GM10248 (cell line): Measurements from ENCODE around the gene OTUD4.

Experiments
- CTCF ChIA-PET: fragments of 300-600 bp; sonication (Branson Sonifier 250); formaldehyde crosslinking; extraction: SDS; loops from one replicate; lab custom pipeline; 2021; ENCODE audit warnings: antibody characterized with exemption; lab: Yijun Ruan, JAX
- POLR2A ChIA-PET: fragments of 350-650 bp; sonication (Branson Sonifier 250); formaldehyde crosslinking; extraction: SDS; loops from one replicate; lab custom pipeline; 2020; ENCODE audit warnings: antibody characterized with exemption; lab: Yijun Ruan, JAX
- DNase-seq: peaks from one replicate; pipeline ENCODE4 v3.0.0; 2012; ENCODE audit errors: extremely low spot score
- CTCF ChIP-seq: IDR thresholded peaks from 2 replicates; pipeline ENCODE4 v1.5.1; 2012; ENCODE audit warnings: mild to moderate bottlenecking, low read depth; ENCODE audit errors: extremely low read depth, missing control alignments, control extremely low read depth

The OTUD4 gene

GRCh38 chr4:145216535-145216934 lies 36.1 kb upstream of the OTUD4 start:
- POLR2A ChIA-PET, result no interaction called here
- no peak for DNase-seq
- peak; percentile 40 for TF ChIP-seq CTCF
- CTCF ChIA-PET, result interaction anchor here (1.1 to 3.7 kb wide), 12 partner anchors 11 to 401 kb away, joined by 3 to 29 read pairs (median 7); partner anchors contain the start of gene MMAA

- DNase-seq, result no peak
- TF ChIP-seq CTCF, result no peak
- CTCF ChIA-PET, result interaction anchor here (1.9 kb wide), 1 partner anchor 404 kb away, joined by 6 read pairs; no protein-coding TSS in a partner anchor
- POLR2A ChIA-PET, result no interaction called here
Observed at GRCh38 chr4:145213245-145213644, 32.9 kb upstream of the OTUD4 start.

GRCh38 chr4:145207934-145208333 lies 27.5 kb upstream of the OTUD4 start:
- TF ChIP-seq CTCF, result no peak
- DNase-seq, result no peak
- POLR2A ChIA-PET, result interaction anchor here (0.7 kb wide), 1 partner anchor 411 kb away, joined by 4 read pairs; no protein-coding TSS in a partner anchor
- CTCF ChIA-PET, result interaction anchor here (1.3 kb wide), 2 partner anchors 9 to 11 kb away, joined by 3 to 8 read pairs; no protein-coding TSS in a partner anchor

GRCh38 chr4:145203410-145203809 lies 23.0 kb upstream of the OTUD4 start:
- ChIA-PET CTCF (no interaction called here), POLR2A (no interaction called here)
- DNase-seq, result no peak
- TF ChIP-seq CTCF, result no peak

GRCh38 chr4:145200366-145200765 lies 20.0 kb upstream of the OTUD4 start:
- no peak for DNase-seq
- ChIA-PET POLR2A (no interaction called here), CTCF (interaction anchor here (1.8 kb wide), 1 partner anchor 17 kb away, joined by 4 read pairs; no protein-coding TSS in a partner anchor)
- TF ChIP-seq CTCF, result no peak

- ChIA-PET POLR2A (no interaction called here), CTCF (interaction anchor here (0.9 to 2.3 kb wide), 6 partner anchors 8 to 410 kb away, joined by 3 to 8 read pairs (median 4); no protein-coding TSS in a partner anchor)
- no peak for DNase-seq
- no peak for TF ChIP-seq CTCF
Observed at GRCh38 chr4:145199051-145199716, 18.8 kb upstream of the OTUD4 start.
